B cell (primary cell): ENCODE measurements around the gene ADH6. TPM values are rescaled to one million over a fixed set of nuclear protein-coding genes. Genes with fewer than 3 reads are reported as not detected.

ENCODE experiments used
- ATAC-seq: fragments of 200-7000 bp; cut with Tn5 transposase; one replicate; pipeline ENCODE4 v1.10.0; 2021; ENCODE audit warnings: low read depth, mild to moderate bottlenecking, moderate number of reproducible peaks, moderate library complexity
- CTCF ChIA-PET: fragments of 350-600 bp; sonication (Branson Sonifier 250); formaldehyde crosslinking; loops from one replicate; lab custom pipeline; 2021; ENCODE audit warnings: antibody characterized with exemption, inconsistent platforms; lab: Charles Lee
- POLR2A ChIA-PET: fragments of 350-600 bp; sonication (Branson Sonifier 250); formaldehyde crosslinking; loops from one replicate; lab custom pipeline; 2021; ENCODE audit warnings: antibody characterized with exemption; lab: Charles Lee
- DNase-seq: peaks from one replicate; pipeline ENCODE4 v3.0.0; 2013
- H2AFZ ChIP-seq: 2 replicates; pipeline ENCODE4 v1.6.1; 2012; ENCODE audit warnings: mild to moderate bottlenecking, low read depth, low read length; ENCODE audit not compliant: insufficient read depth, poor library complexity, severe bottlenecking
- H3K27ac ChIP-seq, 2 donors: 1 replicate in 1 of 2; 2 replicates in 1 of 2; pipeline ENCODE4 v1.5.1; 2012 to 2013; ENCODE audit warnings: low read length in 2 of 2, mild to moderate bottlenecking in 2 of 2, moderate library complexity in 1 of 2
- H3K27me3 ChIP-seq, 4 experiments: fragments of 200-600 bp in 1 of 4; sonication (generic) in 1 of 4; replicated peaks in 1 of 4; 1 replicate in 2 of 4; 2 replicates in 2 of 4; pipeline versions ENCODE4 v1.6.1 to v1.7.0; 2013 to 2016; ENCODE audit warnings: low read length in 3 of 4, mild to moderate bottlenecking in 2 of 4, mixed read lengths in 1 of 4, moderate library complexity in 1 of 4; ENCODE audit not compliant: insufficient read depth in 4 of 4, control insufficient read depth in 3 of 4; ENCODE audit errors: control extremely low read depth in 1 of 4
- H3K36me3 ChIP-seq, 2 experiments: replicated peaks in 1 of 2; 1 replicate in 1 of 2; 2 replicates in 1 of 2; pipeline versions ENCODE4 v1.6.1 to v1.7.1; 2013; ENCODE audit warnings: low read length in 1 of 2; ENCODE audit not compliant: insufficient read depth in 2 of 2, control insufficient read depth in 1 of 2; ENCODE audit errors: control extremely low read depth in 1 of 2, extremely low read depth in 1 of 2
- H3K4me1 ChIP-seq, 2 donors: fragments of 200-600 bp in 1 of 2; sonication (generic) in 1 of 2; 1 replicate in 1 of 2; 2 replicates in 1 of 2; pipeline versions ENCODE4 v1.5.1 to v1.6.1; 2013 to 2017; ENCODE audit warnings: low read length in 2 of 2; ENCODE audit not compliant: control insufficient read depth in 2 of 2, insufficient read depth in 2 of 2
- H3K4me2 ChIP-seq: replicated peaks from 2 replicates; pipeline ENCODE3; 2012; ENCODE audit warnings: mild to moderate bottlenecking, low read depth, low read length; ENCODE audit not compliant: poor library complexity, severe bottlenecking
- H3K4me3 ChIP-seq, 5 experiments: fragments of 200-600 bp in 1 of 5; sonication (generic) in 1 of 5; 1 replicate in 3 of 5; 2 replicates in 2 of 5; pipeline versions ENCODE4 v1.5.1 to v1.7.0; 2011 to 2016; ENCODE audit warnings: low read length in 4 of 5, mild to moderate bottlenecking in 4 of 5, low read depth in 2 of 5, control low read depth in 1 of 5, moderate library complexity in 1 of 5; ENCODE audit not compliant: insufficient read depth in 1 of 5; ENCODE audit errors: control extremely low read depth in 1 of 5, extremely low read depth in 1 of 5
- H3K79me2 ChIP-seq: fragments of 200-600 bp; sonication (generic); one replicate; pipeline ENCODE4 v1.6.0; 2016; ENCODE audit warnings: low read length; ENCODE audit not compliant: control insufficient read depth, insufficient read depth
- H3K9ac ChIP-seq: fragments of 200-600 bp; sonication (generic); 2 replicates; pipeline ENCODE4 v1.6.1; 2017; ENCODE audit warnings: mild to moderate bottlenecking, low read length, moderate library complexity
- H3K9me3 ChIP-seq, 3 donors: one replicate each; pipeline versions ENCODE4 v1.6.1 to v1.7.1; 2013; ENCODE audit warnings: low read length in 2 of 3; ENCODE audit not compliant: control insufficient read depth in 2 of 3, insufficient read depth in 1 of 3; ENCODE audit errors: control extremely low read depth in 1 of 3
- H4K20me1 ChIP-seq: 2 replicates; pipeline ENCODE4 v1.6.0; 2012; ENCODE audit warnings: mild to moderate bottlenecking, low read length; ENCODE audit not compliant: insufficient read depth, control insufficient read depth, poor library complexity, severe bottlenecking
- H3K27ac Mint-ChIP-seq: one replicate; pipeline ENCODE4 v1.8.0; 2021; ENCODE audit warnings: mixed read lengths
- H3K27me3 Mint-ChIP-seq: one replicate; pipeline ENCODE4 v1.8.0; 2021; ENCODE audit warnings: mixed read lengths
- H3K4me1 Mint-ChIP-seq: one replicate; pipeline ENCODE4 v1.8.0; 2021; ENCODE audit warnings: mixed read lengths
- H3K4me3 Mint-ChIP-seq: one replicate; pipeline ENCODE4 v1.8.0; 2021; ENCODE audit warnings: mixed read lengths
- H3K9me3 Mint-ChIP-seq: one replicate; pipeline ENCODE4 v1.8.0; 2022; ENCODE audit warnings: mixed read lengths; ENCODE audit not compliant: insufficient read depth
- CTCF ChIP-seq: fragments of 200-600 bp; IDR thresholded peaks from one replicate; pipeline ENCODE4 v1.8.0; 2022; ENCODE audit warnings: antibody characterized with exemption, mild to moderate bottlenecking
- EZH2 ChIP-seq: IDR thresholded peaks from 2 replicates; pipeline ENCODE4 v1.6.1; 2012; ENCODE audit warnings: borderline replicate concordance, low read depth, mild to moderate bottlenecking, moderate library complexity, low read length; ENCODE audit not compliant: insufficient read depth, poor library complexity, severe bottlenecking
- WGBS: methylation state at CpG from one replicate; pipeline ENCODE4 v1.1.5; 2013; ENCODE audit warnings: missing lambda C conversion rate; ENCODE audit not compliant: insufficient coverage; 5-methylcytosine and 5-hydroxymethylcytosine counted together
- intact Hi-C: fragments of 100-400 bp; cut with micrococcal nuclease; formaldehyde crosslinking; loops from one replicate; pipeline ENCODE4 v1.10.0; 2022
- polyA plus RNA-seq: library from polyadenylated mRNA; depleted of rRNA; stranded (reverse); fragments of >200 nt; gene quantifications from 2 replicates; pipeline ENCODE4 v1.2.3, GENCODE V29; 2012
- total RNA-seq, 2 donors: library from RNA; stranded (reverse); fragments of 120-200 nt in 1 of 2; gene quantifications; 1 replicate in 1 of 2; 2 replicates in 1 of 2; pipeline versions ENCODE4 v1.2.3 to v1.2.4, GENCODE V29; 2013 to 2022

The ADH6 gene
- total and polyA plus RNA-seq, 2 donors (not counting 1 experiment from before 2014, with no cell fraction given): not detected

- Histone ChIP-seq H3K9ac (no peak overlapping the region), H3K4me1 (no peaks in the 10 kb centered on the region), H3K27ac (no peak overlapping the region), H3K4me2 (no peak overlapping the region), H4K20me1 (no peaks in the 10 kb centered on the region), H3K9me3 (peaks cover 0 to under 1% (median 0%) of the 10 kb centered on the region in 3 donors), H3K4me3 (no peak overlapping the region), H2AFZ (no peak overlapping the region), H3K36me3 (no peaks in the 10 kb centered on the region), H3K79me2 (no peaks in the 10 kb centered on the region), H3K27me3 (no peaks in the 10 kb centered on the region)
- no peak overlapping the region for H3K4me3 Mint-ChIP-seq
- no peaks in the 10 kb centered on the region for H3K27me3 Mint-ChIP-seq
- ATAC-seq: no peak
- intact Hi-C loops: no loop called here
- no peak overlapping the region for H3K27ac Mint-ChIP-seq
- WGBS: no CpG with 5 or more reads among the region's 1 CpG
- POLR2A ChIA-PET: no interaction called here
- no peak for TF ChIP-seq CTCF
- TF ChIP-seq EZH2: no peak
- no peaks in the 10 kb centered on the region for H3K9me3 Mint-ChIP-seq
- no peak for DNase-seq
- CTCF ChIA-PET: no interaction called here
- H3K4me1 Mint-ChIP-seq: no peaks in the 10 kb centered on the region
Measured at GRCh38 chr4:99156992-99157391, 62.1 kb downstream of the ADH6 start.

- Histone ChIP-seq H3K4me2 (no peak overlapping the region), H2AFZ (no peak overlapping the region), H3K9me3 (peaks cover 0 to 2% (median 1%) of the 10 kb centered on the region in 3 donors), H3K9ac (no peak overlapping the region), H4K20me1 (no peaks in the 10 kb centered on the region), H3K4me3 (no peak overlapping the region), H3K4me1 (no peaks in the 10 kb centered on the region), H3K79me2 (no peaks in the 10 kb centered on the region), H3K27me3 (no peaks in the 10 kb centered on the region), H3K27ac (no peak overlapping the region), H3K36me3 (no peaks in the 10 kb centered on the region)
- no peak overlapping the region for H3K27ac Mint-ChIP-seq
- intact Hi-C loops: no loop called here
- ChIA-PET POLR2A (no interaction called here), CTCF (no interaction called here)
- no CpG with 5 or more reads among the region's 4 CpGs for WGBS
- H3K4me1 Mint-ChIP-seq: no peaks in the 10 kb centered on the region
- H3K27me3 Mint-ChIP-seq: no peaks in the 10 kb centered on the region
- H3K9me3 Mint-ChIP-seq: peaks cover 4% of the 10 kb centered on the region
- DNase-seq: no peak
- H3K4me3 Mint-ChIP-seq: no peak overlapping the region
- TF ChIP-seq CTCF (no peak), EZH2 (no peak)
- no peak for ATAC-seq
Measured at GRCh38 chr4:99154658-99155342, 64.2 kb downstream of the ADH6 start.
